Measurements from ENCODE around the gene RPL11.
A peak's percentile ranks its signal among the peaks of the same experiment; 100 is the strongest.
"Not testable (repeated sequence)": the region's sequence is repeated elsewhere in the genome, so short reads cannot be mapped to it uniquely, and the experiment has no call there.

The RPL11 gene

DNA sequence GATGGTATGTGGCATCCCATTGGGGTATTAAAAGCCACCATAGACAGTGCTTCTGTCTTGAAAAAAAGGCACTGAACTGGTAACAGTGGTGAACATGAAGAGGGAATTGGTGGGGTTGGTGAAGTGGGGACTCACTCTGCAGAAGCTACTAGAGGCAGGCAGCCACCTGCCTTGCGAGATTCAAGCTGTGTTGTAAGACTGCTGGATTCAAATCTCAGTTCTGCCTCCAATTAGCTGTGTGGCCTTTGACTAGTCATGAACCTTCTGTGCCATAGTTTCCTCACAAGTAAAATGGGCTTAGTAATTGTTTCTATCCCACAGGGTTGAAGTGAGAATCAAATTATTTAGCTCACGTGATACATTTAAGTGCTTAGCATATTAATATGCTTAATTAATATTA lies 35.1 kb downstream of the RPL11 start:
- POLR2A ChIA-PET: interaction anchor here (0.5 to 1.0 kb wide), 4 partner anchors 18 to 220 kb away, joined by 4 to 7 read pairs (median 4); partner anchors contain the start of gene RPL11
- DNase-seq (ENCODE audit: extremely low spot score): no peak

DNA sequence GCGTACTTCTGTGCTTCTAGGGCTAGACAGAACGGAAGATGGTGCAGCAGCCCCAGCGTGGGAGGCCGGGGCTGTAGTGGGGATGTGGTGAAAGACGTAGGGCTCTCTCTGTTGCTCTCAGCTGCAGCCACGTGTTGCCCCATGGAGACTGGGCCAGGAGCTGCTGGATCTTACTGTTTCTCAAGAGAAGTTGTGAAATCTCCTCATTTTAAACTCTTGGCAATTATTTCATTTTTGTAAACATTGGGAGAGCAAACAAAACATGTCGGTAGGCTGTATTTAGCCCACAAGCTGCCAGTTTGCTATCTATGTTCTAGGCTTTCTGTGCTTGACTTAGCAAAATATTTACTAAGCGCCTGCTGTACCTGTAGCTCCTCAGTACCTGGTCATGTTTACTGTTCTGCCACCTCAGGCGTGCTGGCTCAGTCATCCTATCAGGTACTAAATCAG lies 35.8 kb downstream of the RPL11 start:
- peak; percentile 55 for DNase-seq (ENCODE audit: extremely low spot score)
- TF ChIP-seq, protein P1, sequence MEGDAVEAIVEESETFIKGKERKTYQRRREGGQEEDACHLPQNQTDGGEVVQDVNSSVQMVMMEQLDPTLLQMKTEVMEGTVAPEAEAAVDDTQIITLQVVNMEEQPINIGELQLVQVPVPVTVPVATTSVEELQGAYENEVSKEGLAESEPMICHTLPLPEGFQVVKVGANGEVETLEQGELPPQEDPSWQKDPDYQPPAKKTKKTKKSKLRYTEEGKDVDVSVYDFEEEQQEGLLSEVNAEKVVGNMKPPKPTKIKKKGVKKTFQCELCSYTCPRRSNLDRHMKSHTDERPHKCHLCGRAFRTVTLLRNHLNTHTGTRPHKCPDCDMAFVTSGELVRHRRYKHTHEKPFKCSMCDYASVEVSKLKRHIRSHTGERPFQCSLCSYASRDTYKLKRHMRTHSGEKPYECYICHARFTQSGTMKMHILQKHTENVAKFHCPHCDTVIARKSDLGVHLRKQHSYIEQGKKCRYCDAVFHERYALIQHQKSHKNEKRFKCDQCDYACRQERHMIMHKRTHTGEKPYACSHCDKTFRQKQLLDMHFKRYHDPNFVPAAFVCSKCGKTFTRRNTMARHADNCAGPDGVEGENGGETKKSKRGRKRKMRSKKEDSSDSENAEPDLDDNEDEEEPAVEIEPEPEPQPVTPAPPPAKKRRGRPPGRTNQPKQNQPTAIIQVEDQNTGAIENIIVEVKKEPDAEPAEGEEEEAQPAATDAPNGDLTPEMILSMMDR (IDR thresholded peaks at IDR 0.05; ENCODE audit: control extremely low read depth, extremely low read depth, low read depth, missing control alignments): no peak
- ChIA-PET POLR2A (interaction anchor here (1.0 kb wide), 2 partner anchors 17 to 36 kb away, joined by 4 read pairs; partner anchors contain the start of gene RPL11), CTCF (interaction anchor here (0.8 to 2.7 kb wide), 6 partner anchors 10 to 188 kb away, joined by 3 to 11 read pairs (median 6); partner anchors contain the start of gene RPL11)

More for the DNA sequence above, 35.1 kb downstream of the RPL11 start:
- CTCF ChIA-PET: interaction anchor here (0.7 to 2.7 kb wide), 6 partner anchors 10 to 84 kb away, joined by 3 to 11 read pairs (median 6); partner anchors contain the start of gene RPL11
- TF ChIP-seq, protein P1 (IDR thresholded peaks at IDR 0.05; ENCODE audit: control extremely low read depth, extremely low read depth, low read depth, missing control alignments): no peak

DNA sequence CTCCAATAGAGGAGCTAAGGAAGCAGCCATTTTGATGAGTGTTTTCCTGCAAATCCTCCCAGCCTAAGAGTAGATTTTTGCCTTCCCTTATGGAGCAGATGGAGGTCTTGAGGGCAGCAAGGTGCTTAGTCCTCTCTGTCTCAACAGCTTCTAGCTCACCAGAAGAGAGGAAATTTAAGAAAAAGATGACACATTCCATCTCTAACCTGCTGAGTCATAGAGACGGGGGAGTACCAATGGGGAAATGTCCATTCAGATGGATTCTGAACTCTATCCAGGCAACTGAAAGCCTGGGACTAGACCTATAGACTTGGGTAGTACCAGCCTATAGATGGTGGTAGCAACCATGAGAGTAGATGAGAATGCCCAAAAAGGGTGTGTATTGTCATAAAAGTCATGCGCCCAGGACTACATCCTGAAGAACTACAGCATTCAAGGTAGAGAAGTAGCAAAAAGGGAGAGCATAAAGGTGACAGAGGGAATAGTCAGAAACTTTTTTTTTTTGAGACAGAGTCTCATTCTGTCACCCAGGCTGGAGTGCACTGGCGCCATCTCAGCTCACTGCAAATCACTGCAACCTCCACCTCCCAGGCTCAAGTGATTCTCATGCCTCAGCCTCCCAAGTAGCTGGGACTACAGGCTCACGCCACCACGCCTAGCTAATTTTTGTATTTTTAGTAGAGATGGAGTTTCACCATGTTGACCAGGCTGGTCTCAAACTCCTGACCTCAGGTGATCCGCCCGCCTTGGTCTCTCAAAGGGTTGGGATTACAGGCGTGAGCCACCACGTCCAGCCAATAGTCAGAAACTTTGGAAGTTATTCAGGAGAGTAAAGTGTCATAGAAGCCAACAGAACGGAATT lies 41.0 kb downstream of the RPL11 start:
- CTCF ChIA-PET: interaction anchor here (0.6 to 1.8 kb wide), 4 partner anchors 11 to 41 kb away, joined by 3 to 4 read pairs (median 3); partner anchors contain the start of genes ELOA and RPL11
- POLR2A ChIA-PET: no interaction called here
- TF ChIP-seq, protein P1 (IDR thresholded peaks at IDR 0.05; ENCODE audit: control extremely low read depth, extremely low read depth, low read depth, missing control alignments): no peak
- no peak for DNase-seq (ENCODE audit: extremely low spot score)

DNA sequence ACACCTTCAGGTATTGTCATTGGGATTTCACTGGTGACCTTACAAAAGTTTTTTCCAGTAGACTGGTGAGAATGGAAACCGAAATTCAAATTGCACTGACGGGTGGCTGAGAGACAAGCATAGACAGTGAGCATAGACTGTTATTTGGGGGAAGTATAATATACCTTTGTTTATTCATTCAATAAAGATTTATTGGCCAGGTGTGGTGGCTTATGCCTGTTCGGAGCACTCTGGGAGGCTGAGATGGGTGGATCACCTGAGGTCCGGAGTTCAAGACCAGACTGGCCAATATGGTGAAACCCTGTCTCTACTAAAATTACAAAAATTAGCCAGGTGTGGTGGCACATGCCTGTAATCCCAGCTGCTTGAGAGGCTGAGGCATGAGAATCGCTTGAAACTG lies 41.7 kb downstream of the RPL11 start:
- CTCF ChIA-PET: interaction anchor here (0.8 to 1.8 kb wide), 4 partner anchors 10 to 96 kb away, joined by 3 to 8 read pairs (median 4); partner anchors contain the start of gene ELOA
- DNase-seq (ENCODE audit: extremely low spot score); POLR2A ChIA-PET: not testable (repeated sequence)

DNA sequence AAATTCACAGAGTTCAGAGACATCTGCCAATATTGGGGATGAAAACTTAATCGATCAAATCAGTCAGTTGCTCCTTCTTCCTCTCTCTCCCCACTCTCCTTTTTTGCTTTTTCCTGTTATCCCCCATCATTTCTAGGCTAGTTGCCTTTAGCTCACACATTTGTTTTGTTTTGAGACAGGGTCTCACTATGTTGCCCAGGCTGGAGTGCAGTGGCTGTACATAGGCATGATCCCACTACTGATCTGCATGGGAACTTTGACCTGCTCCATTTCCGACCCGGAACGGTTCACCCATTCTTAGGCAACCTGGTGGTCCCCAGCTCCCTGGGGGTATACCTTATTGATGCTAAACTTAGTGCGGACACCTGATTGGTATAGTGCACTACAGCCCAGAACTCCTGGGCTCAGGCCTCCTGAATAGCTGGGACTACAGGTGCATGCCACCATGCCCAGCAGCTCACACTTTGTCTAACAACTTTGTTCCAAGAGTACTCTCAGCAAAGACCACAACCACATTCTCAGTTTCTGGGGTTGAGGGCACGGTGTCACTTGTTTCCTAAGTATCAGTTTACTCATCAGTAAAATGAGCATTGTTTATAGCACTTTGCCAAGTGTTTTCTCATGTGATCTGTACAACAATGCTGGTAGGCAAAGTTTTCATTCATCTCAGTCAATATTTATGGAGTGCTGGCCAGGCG lies 45.0 kb downstream of the RPL11 start:
- ChIA-PET CTCF (interaction anchor here (0.6 to 2.5 kb wide), 5 partner anchors 18 to 99 kb away, joined by 3 to 9 read pairs (median 3); partner anchors contain the start of gene RPL11), POLR2A (no interaction called here)
- no peak for DNase-seq (ENCODE audit: extremely low spot score)
- TF ChIP-seq, protein P1 (IDR thresholded peaks at IDR 0.05; ENCODE audit: control extremely low read depth, extremely low read depth, low read depth, missing control alignments): no peak

DNA sequence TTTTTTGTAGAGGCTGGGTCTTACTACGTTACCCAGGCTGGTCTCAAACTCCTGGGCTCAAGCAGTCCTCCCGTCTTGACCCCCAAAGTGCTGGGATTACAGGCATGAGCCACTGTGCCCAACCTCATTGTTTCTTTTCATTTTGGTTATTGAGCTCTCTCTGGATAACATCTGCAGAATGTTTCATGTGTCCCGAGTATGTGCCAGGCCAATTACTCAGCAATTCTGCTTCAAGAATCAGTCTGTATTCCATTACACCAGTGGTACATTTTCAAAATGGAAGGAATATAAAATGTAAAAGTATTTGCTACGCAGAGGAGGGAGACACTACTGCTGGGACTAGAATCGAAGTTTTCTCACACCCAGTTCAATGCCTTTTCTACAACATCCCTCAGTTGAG lies 50.0 kb downstream of the RPL11 start:
- TF ChIP-seq, protein P1 (IDR thresholded peaks at IDR 0.05; ENCODE audit: control extremely low read depth, extremely low read depth, low read depth, missing control alignments): no peak
- DNase-seq (ENCODE audit: extremely low spot score): no peak
- ChIA-PET CTCF (no interaction called here), POLR2A (no interaction called here)
